Measurements from ENCODE around the gene TNRC6C. TPM values are rescaled to one million over a fixed set of nuclear protein-coding genes. Genes with fewer than 3 reads are reported as not detected.

TNRC6C gene
- total RNA-seq: 22.4 TPM
- long read RNA-seq, partial matches to known transcripts: 13 of 29 reads
- long read RNA-seq, other reads (novel, unspliced or antisense): 15 of 29 reads

DNA sequence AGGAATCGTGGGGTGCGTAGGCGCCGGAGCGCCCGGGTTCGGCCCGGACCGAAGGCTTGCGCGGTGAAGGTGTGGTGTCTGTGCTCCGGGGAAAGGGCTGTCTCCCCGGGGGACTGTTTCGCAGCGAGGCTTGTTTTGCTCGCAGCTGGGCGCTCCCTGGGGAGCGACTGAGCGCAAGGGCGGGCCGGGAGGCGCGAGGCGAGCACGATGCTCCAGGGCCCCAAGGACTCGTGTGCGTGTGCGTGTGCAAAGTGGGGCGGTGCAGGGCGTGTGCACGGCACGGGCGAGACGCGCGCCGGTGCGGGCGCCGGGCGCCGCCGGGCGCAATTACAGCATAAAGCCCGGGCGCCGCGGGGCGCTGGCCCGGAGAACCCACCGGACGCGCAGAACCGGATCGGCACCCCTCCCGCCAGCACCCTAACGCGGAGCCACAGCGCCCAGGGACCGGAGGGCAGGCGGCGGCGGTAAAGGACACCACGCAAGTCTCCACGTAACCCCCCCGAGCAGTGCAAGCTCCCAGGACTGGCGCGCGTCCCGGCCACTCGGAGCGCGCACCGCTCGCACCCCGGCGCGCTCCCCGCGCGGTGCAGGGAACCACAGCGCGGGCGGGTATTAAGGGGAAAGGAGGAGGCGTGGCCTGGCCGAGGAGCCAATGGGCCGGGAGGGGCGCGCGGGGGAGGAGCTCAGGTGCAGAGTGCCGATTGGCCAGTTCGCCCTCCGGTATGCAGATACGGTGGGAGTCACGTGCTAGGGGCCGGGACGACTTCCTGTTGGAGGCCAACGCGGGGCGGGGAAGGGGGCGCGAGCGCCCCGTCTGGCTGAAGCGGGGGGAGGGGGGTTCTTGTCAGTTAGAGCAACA lies at the start of gene TNRC6C:
TSS of gene TNRC6C (plus strand) at position 847 of the 859 bp plus-strand sequence. CDS start 45,504 bp downstream, outside the sequence.
- intact Hi-C loops (cut with DNase I): no loop called here
- H3K27me3 ChIP-seq (ENCODE audit: low read depth): no peaks in the 10 kb centered on the region
- H3K27ac ChIP-seq: peak within 1 kb of the TSS; percentile 83
- peak; percentile 100 for DNase-seq
- no peaks in the 10 kb centered on the region for H3K9me3 ChIP-seq
- TF ChIP-seq, protein P1, sequence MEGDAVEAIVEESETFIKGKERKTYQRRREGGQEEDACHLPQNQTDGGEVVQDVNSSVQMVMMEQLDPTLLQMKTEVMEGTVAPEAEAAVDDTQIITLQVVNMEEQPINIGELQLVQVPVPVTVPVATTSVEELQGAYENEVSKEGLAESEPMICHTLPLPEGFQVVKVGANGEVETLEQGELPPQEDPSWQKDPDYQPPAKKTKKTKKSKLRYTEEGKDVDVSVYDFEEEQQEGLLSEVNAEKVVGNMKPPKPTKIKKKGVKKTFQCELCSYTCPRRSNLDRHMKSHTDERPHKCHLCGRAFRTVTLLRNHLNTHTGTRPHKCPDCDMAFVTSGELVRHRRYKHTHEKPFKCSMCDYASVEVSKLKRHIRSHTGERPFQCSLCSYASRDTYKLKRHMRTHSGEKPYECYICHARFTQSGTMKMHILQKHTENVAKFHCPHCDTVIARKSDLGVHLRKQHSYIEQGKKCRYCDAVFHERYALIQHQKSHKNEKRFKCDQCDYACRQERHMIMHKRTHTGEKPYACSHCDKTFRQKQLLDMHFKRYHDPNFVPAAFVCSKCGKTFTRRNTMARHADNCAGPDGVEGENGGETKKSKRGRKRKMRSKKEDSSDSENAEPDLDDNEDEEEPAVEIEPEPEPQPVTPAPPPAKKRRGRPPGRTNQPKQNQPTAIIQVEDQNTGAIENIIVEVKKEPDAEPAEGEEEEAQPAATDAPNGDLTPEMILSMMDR (IDR thresholded peaks at IDR 0.05): peak; percentile 14
- H3K4me1 ChIP-seq: peaks cover 39% of the 10 kb centered on the region
- peak; percentile 99 to 100 for ATAC-seq
- H3K36me3 ChIP-seq: no peaks in the 10 kb centered on the region
- peak within 1 kb of the TSS; percentile 91 for H3K4me3 ChIP-seq

- Histone ChIP-seq H3K27ac (no peak overlapping the region), H3K4me3 (no peak overlapping the region), H3K9me3 (no peaks in the 10 kb centered on the region), H3K4me1 (no peaks in the 10 kb centered on the region), H3K27me3 (ENCODE audit: low read depth) (peaks cover 27% of the 10 kb centered on the region), H3K36me3 (no peaks in the 10 kb centered on the region)
- TF ChIP-seq, protein P1 (IDR thresholded peaks at IDR 0.05): no peak
- intact Hi-C loops (cut with DNase I): no loop called here
- ATAC-seq (no peak), DNase-seq (no peak)
Measured at GRCh38 chr17:77909236-77909635, 49.3 kb upstream of the TNRC6C start.

GRCh38 chr17:77909816-77910215 lies 48.7 kb upstream of the TNRC6C start:
- no peaks in the 10 kb centered on the region for H3K36me3 ChIP-seq
- no peaks in the 10 kb centered on the region for H3K9me3 ChIP-seq
- no peak overlapping the region for H3K27ac ChIP-seq
- H3K4me3 ChIP-seq: no peak overlapping the region
- no peak for DNase-seq
- H3K27me3 ChIP-seq (ENCODE audit: low read depth): peaks cover 33% of the 10 kb centered on the region
- intact Hi-C loops (cut with DNase I): no loop called here
- TF ChIP-seq, protein P1 (IDR thresholded peaks at IDR 0.05): no peak
- no peaks in the 10 kb centered on the region for H3K4me1 ChIP-seq
- no peak for ATAC-seq

DNA sequence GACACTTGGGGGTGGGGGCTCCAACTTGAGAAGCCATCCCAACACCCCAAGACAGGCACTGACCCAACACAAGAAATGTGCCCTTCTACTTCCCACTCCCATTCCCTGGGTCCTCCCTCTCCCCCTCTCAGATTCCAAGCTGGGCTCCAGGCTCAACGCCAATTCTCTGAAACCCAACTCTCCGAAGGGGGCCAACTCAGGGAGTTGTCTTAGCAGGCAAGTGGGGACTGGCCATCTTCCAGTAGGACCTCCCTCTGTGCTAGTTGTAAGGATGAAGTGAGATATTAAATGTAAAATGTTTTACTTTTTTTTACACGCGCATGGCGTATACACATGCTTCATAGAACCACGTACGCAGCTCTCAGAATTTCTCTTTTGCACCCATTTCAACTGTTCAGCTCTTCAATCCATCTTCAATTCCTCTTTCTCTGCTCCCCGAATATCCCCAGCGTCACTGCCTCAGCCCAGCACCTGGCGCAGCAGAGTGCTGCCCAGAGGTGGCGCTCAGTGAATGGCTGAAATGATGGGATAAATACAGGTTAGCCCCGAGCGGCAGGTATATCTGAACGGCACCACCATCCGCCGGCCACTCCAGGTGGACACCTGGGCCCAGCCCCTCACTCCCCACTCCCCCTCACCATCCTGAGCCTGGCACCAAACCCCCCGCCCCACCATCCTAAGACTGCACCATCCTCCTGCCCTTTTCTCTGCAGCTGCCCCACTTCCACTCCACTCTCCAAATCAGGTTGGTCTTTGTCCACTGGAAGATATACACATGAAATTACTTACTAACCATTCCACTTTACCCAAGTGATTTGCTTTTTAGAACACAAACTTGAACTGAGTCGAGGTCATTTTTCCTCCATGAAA lies 43.9 kb upstream of the TNRC6C start:
- H3K9me3 ChIP-seq: no peaks in the 10 kb centered on the region
- H3K27me3 ChIP-seq (ENCODE audit: low read depth): peaks cover 51% of the 10 kb centered on the region
- peaks cover 10% of the 10 kb centered on the region for H3K4me1 ChIP-seq
- ATAC-seq: peak in 1 of 2 donors; percentile 65
- H3K36me3 ChIP-seq: no peaks in the 10 kb centered on the region
- intact Hi-C loops (cut with DNase I): no loop called here
- TF ChIP-seq, protein P1 (IDR thresholded peaks at IDR 0.05): no peak
- DNase-seq: no peak
- H3K4me3 ChIP-seq: no peak overlapping the region
- H3K27ac ChIP-seq: no peak overlapping the region

GRCh38 chr17:77915594-77916021 lies 42.9 kb upstream of the TNRC6C start:
- H3K4me1 ChIP-seq: peaks cover 10% of the 10 kb centered on the region
- H3K27me3 ChIP-seq (ENCODE audit: low read depth): peaks cover 52% of the 10 kb centered on the region
- no peak overlapping the region for H3K27ac ChIP-seq
- ATAC-seq (no peak), DNase-seq (no peak)
- H3K36me3 ChIP-seq: no peaks in the 10 kb centered on the region
- intact Hi-C loops (cut with DNase I): no loop called here
- no peak overlapping the region for H3K4me3 ChIP-seq
- TF ChIP-seq, protein P1 (IDR thresholded peaks at IDR 0.05): no peak
- H3K9me3 ChIP-seq: no peaks in the 10 kb centered on the region
